Measurements from ENCODE around the gene ATP8B4. TPM values are rescaled to one million over a fixed set of nuclear protein-coding genes. Genes with fewer than 3 reads are reported as not detected.

ATP8B4 gene
- total and polyA plus RNA-seq, 10 of the 15 experiments (the other 5 are each of a cell fraction or from before 2014, with no cell fraction given) = 0.02 to 0.94 (median 0.19) TPM

DNA sequence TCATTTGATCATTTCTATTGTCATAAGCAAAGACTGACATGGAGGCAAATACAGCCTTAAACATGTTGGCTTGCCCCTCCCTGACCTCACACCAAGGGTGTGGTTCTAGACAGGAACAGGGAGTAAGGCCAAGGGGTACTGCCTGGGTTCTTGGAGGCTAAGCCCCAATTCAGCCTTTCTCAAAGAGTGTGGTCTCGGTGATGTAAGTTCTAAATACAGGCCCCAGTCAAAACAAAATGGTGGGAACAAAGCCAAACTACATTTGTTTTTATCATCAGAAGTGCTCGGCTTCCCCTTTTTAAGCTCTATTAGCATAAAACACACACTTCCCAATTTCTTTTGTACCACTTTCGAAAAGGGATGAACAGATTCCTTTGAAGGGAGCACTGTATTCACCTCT is 129.5 kb downstream of the ATP8B4 start:
- Histone ChIP-seq H3K4me1 (ENCODE audit: control insufficient read depth, insufficient read depth, low read length) (no peaks in the 10 kb centered on the region), H3K27ac (ENCODE audit: control insufficient read depth, insufficient read depth) (no peak overlapping the region), H3K4me3 (no peak overlapping the region), H3K79me2 (ENCODE audit: control insufficient read depth, insufficient read depth, low read length) (no peaks in the 10 kb centered on the region), H3K9me3 (replicated peaks; ENCODE audit: control insufficient read depth, insufficient read depth, low read length) (no peaks in the 10 kb centered on the region), H2AFZ (ENCODE audit: control insufficient read depth, low read depth, low read length) (no peak overlapping the region), H3K9ac (ENCODE audit: control insufficient read depth, insufficient read depth, low read length) (no peak overlapping the region), H4K20me1 (ENCODE audit: control insufficient read depth, insufficient read depth) (no peaks in the 10 kb centered on the region), H3K4me2 (ENCODE audit: control insufficient read depth, insufficient read depth) (no peak overlapping the region), H3K36me3 (ENCODE audit: control insufficient read depth in 2 of 2, insufficient read depth in 2 of 2, low read length in 1 of 2) (no peaks in the 10 kb centered on the region), H3K27me3 (replicated peaks in 1 of 2; ENCODE audit: control insufficient read depth in 2 of 2, insufficient read depth in 2 of 2, low read length in 1 of 2) (no peaks in the 10 kb centered on the region; a peak in 2 of 4 replicates)
- no peak for DNase-seq (ENCODE audit: low read depth, low spot score)
- no peak for FAIRE-seq
- no peak for ATAC-seq
- in situ Hi-C loops (cut with MboI) = no loop called here
- WGBS (ENCODE audit: insufficient coverage, insufficient replicate concordance, low lambda C conversion rate, missing lambda C conversion rate) = 37% methylated on average over 3 of the region's 3 CpGs
- BruUV-seq (replicated peaks) = no TSS peak
- TF ChIP-seq PRDM15 (CRISPR knock-in tag; IDR thresholded peaks at IDR 0.05) (no peak), WRNIP1 (IDR thresholded peaks at IDR 0.05; ENCODE audit: borderline replicate concordance, low read depth, low read length) (no peak), ZNF622 (IDR thresholded peaks at IDR 0.05) (no peak), ATF7 (IDR thresholded peaks at IDR 0.05; ENCODE audit: low read depth) (no peak)
- TF ChIP-seq, protein P1, sequence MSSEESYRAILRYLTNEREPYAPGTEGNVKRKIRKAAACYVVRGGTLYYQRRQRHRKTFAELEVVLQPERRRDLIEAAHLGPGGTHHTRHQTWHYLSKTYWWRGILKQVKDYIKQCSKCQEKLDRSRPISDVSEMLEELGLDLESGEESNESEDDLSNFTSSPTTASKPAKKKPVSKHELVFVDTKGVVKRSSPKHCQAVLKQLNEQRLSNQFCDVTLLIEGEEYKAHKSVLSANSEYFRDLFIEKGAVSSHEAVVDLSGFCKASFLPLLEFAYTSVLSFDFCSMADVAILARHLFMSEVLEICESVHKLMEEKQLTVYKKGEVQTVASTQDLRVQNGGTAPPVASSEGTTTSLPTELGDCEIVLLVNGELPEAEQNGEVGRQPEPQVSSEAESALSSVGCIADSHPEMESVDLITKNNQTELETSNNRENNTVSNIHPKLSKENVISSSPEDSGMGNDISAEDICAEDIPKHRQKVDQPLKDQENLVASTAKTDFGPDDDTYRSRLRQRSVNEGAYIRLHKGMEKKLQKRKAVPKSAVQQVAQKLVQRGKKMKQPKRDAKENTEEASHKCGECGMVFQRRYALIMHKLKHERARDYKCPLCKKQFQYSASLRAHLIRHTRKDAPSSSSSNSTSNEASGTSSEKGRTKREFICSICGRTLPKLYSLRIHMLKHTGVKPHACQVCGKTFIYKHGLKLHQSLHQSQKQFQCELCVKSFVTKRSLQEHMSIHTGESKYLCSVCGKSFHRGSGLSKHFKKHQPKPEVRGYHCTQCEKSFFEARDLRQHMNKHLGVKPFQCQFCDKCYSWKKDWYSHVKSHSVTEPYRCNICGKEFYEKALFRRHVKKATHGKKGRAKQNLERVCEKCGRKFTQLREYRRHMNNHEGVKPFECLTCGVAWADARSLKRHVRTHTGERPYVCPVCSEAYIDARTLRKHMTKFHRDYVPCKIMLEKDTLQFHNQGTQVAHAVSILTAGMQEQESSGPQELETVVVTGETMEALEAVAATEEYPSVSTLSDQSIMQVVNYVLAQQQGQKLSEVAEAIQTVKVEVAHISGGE (CRISPR knock-in tag; IDR thresholded peaks at IDR 0.05) = no peak
- POLR2A ChIA-PET = no interaction called here
- intact Hi-C loops (cut with micrococcal nuclease; ENCODE audit: unreplicated experiment) = no loop called here
- RAD21 ChIA-PET (ENCODE audit: unreplicated experiment) = no interaction called here
- CTCF ChIA-PET = interaction anchor here (3.5 kb wide), 1 partner anchor 14 kb away, joined by 26 read pairs; no protein-coding TSS in a partner anchor
- SMC1A ChIA-PET (ENCODE audit: uncharacterized antibody, unreplicated experiment) = interaction anchor here (1.9 to 4.2 kb wide), 3 partner anchors 10 to 63 kb away, joined by 6 to 24 read pairs (median 19); no protein-coding TSS in a partner anchor

Data from GM12878 (cell line).